HG03097 (cell line): ENCODE data around the gene SLC37A1.

Experiments used
- ATAC-seq: cut with Tn5 transposase; IDR thresholded peaks from one replicate; pipeline ENCODE4 v1.9.1; 2021; ENCODE audit not compliant: unreplicated experiment, low FRiP score

Gene SLC37A1

GRCh38 chr21:42570362-42570761, 56.7 kb downstream of the SLC37A1 start:
- ATAC-seq: no peak

GRCh38 chr21:42570841-42571387, 57.3 kb downstream of the SLC37A1 start:
- no peak for ATAC-seq

- ATAC-seq: no peak
These were observed 57.9 kb downstream of the SLC37A1 start for GRCh38 chr21:42571391-42572150.

GRCh38 chr21:42572906-42573495, 59.3 kb downstream of the SLC37A1 start:
- ATAC-seq: no peak

GRCh38 chr21:42574234-42575027, 60.8 kb downstream of the SLC37A1 start:
- no peak for ATAC-seq

- ATAC-seq: no peak
These were observed 61.5 kb downstream of the SLC37A1 start for GRCh38 chr21:42575111-42575510.

GRCh38 chr21:42576639-42577038, 63.0 kb downstream of the SLC37A1 start:
- ATAC-seq: no peak

- ATAC-seq: no peak
These were observed 64.4 kb downstream of the SLC37A1 start for GRCh38 chr21:42578034-42578433.

- ATAC-seq: no peak
These were observed 65.2 kb downstream of the SLC37A1 start for GRCh38 chr21:42578761-42579415.

- ATAC-seq: no peak
These were observed 65.9 kb downstream of the SLC37A1 start for GRCh38 chr21:42579456-42580075.

- ATAC-seq: no peak
These were observed 66.6 kb downstream of the SLC37A1 start for GRCh38 chr21:42580076-42580792.

GRCh38 chr21:42580793-42581321, 67.2 kb downstream of the SLC37A1 start:
- ATAC-seq: no peak

- no peak for ATAC-seq
These were observed 67.8 kb downstream of the SLC37A1 start for GRCh38 chr21:42581336-42581992.

- ATAC-seq: no peak
These were observed 68.5 kb downstream of the SLC37A1 start for GRCh38 chr21:42581993-42582786.

GRCh38 chr21:42582787-42583476, 69.3 kb downstream of the SLC37A1 start:
- no peak for ATAC-seq

GRCh38 chr21:42583477-42584295, 70.0 kb downstream of the SLC37A1 start:
- no peak for ATAC-seq

GRCh38 chr21:42584296-42584641, 70.6 kb downstream of the SLC37A1 start:
- no peak for ATAC-seq
